ENCODE results near the gene ICA1.

The ICA1 gene

GRCh38 chr7:8259586-8260222 is 2.3 kb downstream of the ICA1 start:
- Histone ChIP-seq H3K36me3 (ENCODE audit: control insufficient read depth in 2 of 2, insufficient read depth in 1 of 2, low read length in 2 of 2) (no peaks in the 10 kb centered on the region), H3K9me3 (ENCODE audit: control insufficient read depth, insufficient read depth, low read depth, low read length) (no peaks in the 10 kb centered on the region), H3K4me1 (ENCODE audit: control insufficient read depth, insufficient read depth, low read length) (no peaks in the 10 kb centered on the region), H3K4me3 (ENCODE audit: low read depth, low read length) (no peak overlapping the region), H3K27ac (ENCODE audit: extremely low read depth, low read depth, low read length) (no peak overlapping the region)
- CTCF ChIA-PET = no interaction called here
- TF ChIP-seq ZNF658 (tag by site-specific recombination; IDR thresholded peaks at IDR 0.05) (no peak), ZNF777 (tag by site-specific recombination; IDR thresholded peaks at IDR 0.05; ENCODE audit: borderline replicate concordance) (no peak), GLI2 (tag by site-specific recombination; IDR thresholded peaks at IDR 0.05; ENCODE audit: borderline replicate concordance, low read depth) (no peak), ZNF623 (tag by site-specific recombination; IDR thresholded peaks at IDR 0.05) (no peak), MYNN (tag by site-specific recombination; IDR thresholded peaks at IDR 0.05; ENCODE audit: borderline replicate concordance) (no peak), ZNF660 (tag by site-specific recombination; IDR thresholded peaks at IDR 0.05) (no peak), SETDB1 (IDR thresholded peaks at IDR 0.05; ENCODE audit: insufficient read length, low read length) (no peak)
- POLR2A ChIA-PET = no interaction called here

GRCh38 chr7:8258734-8259133 is 3.2 kb downstream of the ICA1 start:
- ChIA-PET POLR2A (no interaction called here), CTCF (no interaction called here)
- Histone ChIP-seq H3K27ac (ENCODE audit: extremely low read depth, low read depth, low read length) (no peak overlapping the region), H3K36me3 (ENCODE audit: control insufficient read depth in 2 of 2, insufficient read depth in 1 of 2, low read length in 2 of 2) (no peaks in the 10 kb centered on the region), H3K9me3 (ENCODE audit: control insufficient read depth, insufficient read depth, low read depth, low read length) (no peaks in the 10 kb centered on the region), H3K4me3 (ENCODE audit: low read depth, low read length) (no peak overlapping the region), H3K4me1 (ENCODE audit: control insufficient read depth, insufficient read depth, low read length) (no peaks in the 10 kb centered on the region)
- TF ChIP-seq, protein P1, sequence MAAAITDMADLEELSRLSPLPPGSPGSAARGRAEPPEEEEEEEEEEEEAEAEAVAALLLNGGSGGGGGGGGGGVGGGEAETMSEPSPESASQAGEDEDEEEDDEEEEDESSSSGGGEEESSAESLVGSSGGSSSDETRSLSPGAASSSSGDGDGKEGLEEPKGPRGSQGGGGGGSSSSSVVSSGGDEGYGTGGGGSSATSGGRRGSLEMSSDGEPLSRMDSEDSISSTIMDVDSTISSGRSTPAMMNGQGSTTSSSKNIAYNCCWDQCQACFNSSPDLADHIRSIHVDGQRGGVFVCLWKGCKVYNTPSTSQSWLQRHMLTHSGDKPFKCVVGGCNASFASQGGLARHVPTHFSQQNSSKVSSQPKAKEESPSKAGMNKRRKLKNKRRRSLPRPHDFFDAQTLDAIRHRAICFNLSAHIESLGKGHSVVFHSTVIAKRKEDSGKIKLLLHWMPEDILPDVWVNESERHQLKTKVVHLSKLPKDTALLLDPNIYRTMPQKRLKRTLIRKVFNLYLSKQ (tag by site-specific recombination; IDR thresholded peaks at IDR 0.05; ENCODE audit: borderline replicate concordance) = no peak
- TF ChIP-seq ZNF501 (tag by site-specific recombination; IDR thresholded peaks at IDR 0.05) = no peak
- no peak for TF ChIP-seq ZNF561 (tag by site-specific recombination; IDR thresholded peaks at IDR 0.05; ENCODE audit: borderline replicate concordance)
- no peak for TF ChIP-seq ZNF560 (tag by site-specific recombination; IDR thresholded peaks at IDR 0.05; ENCODE audit: borderline replicate concordance)
- TF ChIP-seq ZNF488 (tag by site-specific recombination; IDR thresholded peaks at IDR 0.05) = no peak
- TF ChIP-seq, protein P2, sequence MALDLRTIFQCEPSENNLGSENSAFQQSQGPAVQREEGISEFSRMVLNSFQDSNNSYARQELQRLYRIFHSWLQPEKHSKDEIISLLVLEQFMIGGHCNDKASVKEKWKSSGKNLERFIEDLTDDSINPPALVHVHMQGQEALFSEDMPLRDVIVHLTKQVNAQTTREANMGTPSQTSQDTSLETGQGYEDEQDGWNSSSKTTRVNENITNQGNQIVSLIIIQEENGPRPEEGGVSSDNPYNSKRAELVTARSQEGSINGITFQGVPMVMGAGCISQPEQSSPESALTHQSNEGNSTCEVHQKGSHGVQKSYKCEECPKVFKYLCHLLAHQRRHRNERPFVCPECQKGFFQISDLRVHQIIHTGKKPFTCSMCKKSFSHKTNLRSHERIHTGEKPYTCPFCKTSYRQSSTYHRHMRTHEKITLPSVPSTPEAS (tag by site-specific recombination; IDR thresholded peaks at IDR 0.05) = no peak
- no peak for TF ChIP-seq ZNF600 (tag by site-specific recombination; IDR thresholded peaks at IDR 0.05)
- no peak for TF ChIP-seq ZNF239 (tag by site-specific recombination; IDR thresholded peaks at IDR 0.05)
- no peak for TF ChIP-seq ZSCAN16 (tag by site-specific recombination; IDR thresholded peaks at IDR 0.05)
- TF ChIP-seq GLI2 (tag by site-specific recombination; IDR thresholded peaks at IDR 0.05; ENCODE audit: borderline replicate concordance, low read depth) = no peak
- no peak for TF ChIP-seq ZNF626 (tag by site-specific recombination; IDR thresholded peaks at IDR 0.05)
- TF ChIP-seq ZFP37 (tag by site-specific recombination; IDR thresholded peaks at IDR 0.05) = no peak
- TF ChIP-seq SALL2 (tag by site-specific recombination; IDR thresholded peaks at IDR 0.05; ENCODE audit: borderline replicate concordance) = no peak
- TF ChIP-seq ZNF514 (tag by site-specific recombination; IDR thresholded peaks at IDR 0.05) = no peak

Measured in HEK293 (cell line).